ENCODE data around the gene PPP1R12B.

Gene PPP1R12B

DNA sequence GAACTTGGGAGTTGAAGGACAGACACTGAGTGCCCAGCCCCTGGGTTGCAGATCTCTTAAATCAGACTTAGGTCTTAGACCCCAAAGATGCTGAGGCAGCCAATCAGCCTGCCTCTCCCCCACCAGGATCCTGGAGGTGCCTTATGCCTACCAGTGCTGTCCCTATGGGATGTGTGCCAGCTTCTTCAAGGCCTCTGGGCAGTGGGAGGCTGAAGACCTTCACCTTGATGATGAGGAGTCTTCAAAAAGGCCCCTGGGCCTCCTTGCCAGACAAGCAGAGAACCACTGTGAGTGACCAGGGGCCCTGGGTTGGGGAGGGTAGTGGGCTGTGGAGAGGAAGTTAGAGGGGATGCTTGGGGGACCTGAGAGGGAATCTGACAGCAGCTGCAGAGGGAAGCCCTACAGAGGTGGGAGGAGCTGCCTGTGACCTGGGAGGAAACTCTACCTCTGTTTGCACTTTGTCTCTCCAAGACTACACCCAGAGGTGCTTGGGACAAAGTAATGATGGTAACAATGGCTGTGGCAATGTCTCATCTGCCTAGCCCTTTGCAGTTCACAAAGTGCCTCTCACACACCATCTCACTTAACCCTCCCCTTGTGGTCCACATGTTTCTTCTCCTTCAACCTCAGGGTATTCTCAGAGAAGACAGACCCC lies 38.3 kb upstream of the PPP1R12B start (continued):
- no peak for TF ChIP-seq ZNF514 (tag by site-specific recombination; IDR thresholded peaks at IDR 0.05)
- TF ChIP-seq, protein P1, sequence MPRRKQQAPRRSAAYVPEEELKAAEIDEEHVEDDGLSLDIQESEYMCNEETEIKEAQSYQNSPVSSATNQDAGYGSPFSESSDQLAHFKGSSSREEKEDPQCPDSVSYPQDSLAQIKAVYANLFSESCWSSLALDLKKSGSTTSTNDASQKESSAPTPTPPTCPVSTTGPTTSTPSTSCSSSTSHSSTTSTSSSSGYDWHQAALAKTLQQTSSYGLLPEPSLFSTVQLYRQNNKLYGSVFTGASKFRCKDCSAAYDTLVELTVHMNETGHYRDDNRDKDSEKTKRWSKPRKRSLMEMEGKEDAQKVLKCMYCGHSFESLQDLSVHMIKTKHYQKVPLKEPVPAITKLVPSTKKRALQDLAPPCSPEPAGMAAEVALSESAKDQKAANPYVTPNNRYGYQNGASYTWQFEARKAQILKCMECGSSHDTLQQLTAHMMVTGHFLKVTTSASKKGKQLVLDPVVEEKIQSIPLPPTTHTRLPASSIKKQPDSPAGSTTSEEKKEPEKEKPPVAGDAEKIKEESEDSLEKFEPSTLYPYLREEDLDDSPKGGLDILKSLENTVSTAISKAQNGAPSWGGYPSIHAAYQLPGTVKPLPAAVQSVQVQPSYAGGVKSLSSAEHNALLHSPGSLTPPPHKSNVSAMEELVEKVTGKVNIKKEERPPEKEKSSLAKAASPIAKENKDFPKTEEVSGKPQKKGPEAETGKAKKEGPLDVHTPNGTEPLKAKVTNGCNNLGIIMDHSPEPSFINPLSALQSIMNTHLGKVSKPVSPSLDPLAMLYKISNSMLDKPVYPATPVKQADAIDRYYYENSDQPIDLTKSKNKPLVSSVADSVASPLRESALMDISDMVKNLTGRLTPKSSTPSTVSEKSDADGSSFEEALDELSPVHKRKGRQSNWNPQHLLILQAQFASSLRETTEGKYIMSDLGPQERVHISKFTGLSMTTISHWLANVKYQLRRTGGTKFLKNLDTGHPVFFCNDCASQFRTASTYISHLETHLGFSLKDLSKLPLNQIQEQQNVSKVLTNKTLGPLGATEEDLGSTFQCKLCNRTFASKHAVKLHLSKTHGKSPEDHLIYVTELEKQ (tag by site-specific recombination; IDR thresholded peaks at IDR 0.05; ENCODE audit: borderline replicate concordance): no peak
- TF ChIP-seq ZFP37 (tag by site-specific recombination; IDR thresholded peaks at IDR 0.05): no peak

DNA sequence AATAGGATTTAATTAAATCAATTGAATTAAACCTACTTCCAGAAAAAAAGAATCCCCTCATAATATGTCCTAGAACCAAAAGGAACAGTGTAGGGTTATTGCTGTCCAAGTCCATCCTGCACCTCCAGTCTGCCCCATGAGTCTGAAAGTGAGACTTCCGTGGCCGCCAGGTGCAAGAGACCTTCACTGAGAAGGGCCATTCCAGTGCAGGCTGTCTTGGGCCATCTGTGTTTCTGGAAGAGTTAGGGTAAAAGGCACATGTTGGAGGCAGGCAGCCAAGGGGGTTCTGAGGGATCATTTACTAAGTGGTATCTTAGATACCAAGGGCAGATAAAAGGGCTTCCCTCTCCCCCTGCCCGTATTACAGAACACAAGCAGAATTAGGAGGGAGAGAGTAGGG lies 37.8 kb upstream of the PPP1R12B start:
- H3K36me3 ChIP-seq (ENCODE audit: control insufficient read depth in 2 of 2, insufficient read depth in 1 of 2, low read length in 2 of 2): no peaks in the 10 kb centered on the region
- no peaks in the 10 kb centered on the region for H3K9me3 ChIP-seq (ENCODE audit: control insufficient read depth, insufficient read depth, low read depth, low read length)
- TF ChIP-seq ZNF561 (tag by site-specific recombination; IDR thresholded peaks at IDR 0.05; ENCODE audit: borderline replicate concordance) (no peak), ZNF423 (tag by site-specific recombination; IDR thresholded peaks at IDR 0.05) (no peak), OVOL3 (tag by site-specific recombination; IDR thresholded peaks at IDR 0.05) (no peak), ZNF350 (tag by site-specific recombination; IDR thresholded peaks at IDR 0.05) (no peak), ZNF138 (tag by site-specific recombination; IDR thresholded peaks at IDR 0.05; ENCODE audit: borderline replicate concordance) (no peak), PRDM1 (tag by site-specific recombination; IDR thresholded peaks at IDR 0.05) (no peak), ZSCAN16 (tag by site-specific recombination; IDR thresholded peaks at IDR 0.05) (no peak)
- TF ChIP-seq, protein P2, sequence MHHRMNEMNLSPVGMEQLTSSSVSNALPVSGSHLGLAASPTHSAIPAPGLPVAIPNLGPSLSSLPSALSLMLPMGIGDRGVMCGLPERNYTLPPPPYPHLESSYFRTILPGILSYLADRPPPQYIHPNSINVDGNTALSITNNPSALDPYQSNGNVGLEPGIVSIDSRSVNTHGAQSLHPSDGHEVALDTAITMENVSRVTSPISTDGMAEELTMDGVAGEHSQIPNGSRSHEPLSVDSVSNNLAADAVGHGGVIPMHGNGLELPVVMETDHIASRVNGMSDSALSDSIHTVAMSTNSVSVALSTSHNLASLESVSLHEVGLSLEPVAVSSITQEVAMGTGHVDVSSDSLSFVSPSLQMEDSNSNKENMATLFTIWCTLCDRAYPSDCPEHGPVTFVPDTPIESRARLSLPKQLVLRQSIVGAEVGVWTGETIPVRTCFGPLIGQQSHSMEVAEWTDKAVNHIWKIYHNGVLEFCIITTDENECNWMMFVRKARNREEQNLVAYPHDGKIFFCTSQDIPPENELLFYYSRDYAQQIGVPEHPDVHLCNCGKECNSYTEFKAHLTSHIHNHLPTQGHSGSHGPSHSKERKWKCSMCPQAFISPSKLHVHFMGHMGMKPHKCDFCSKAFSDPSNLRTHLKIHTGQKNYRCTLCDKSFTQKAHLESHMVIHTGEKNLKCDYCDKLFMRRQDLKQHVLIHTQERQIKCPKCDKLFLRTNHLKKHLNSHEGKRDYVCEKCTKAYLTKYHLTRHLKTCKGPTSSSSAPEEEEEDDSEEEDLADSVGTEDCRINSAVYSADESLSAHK (tag by site-specific recombination; IDR thresholded peaks at IDR 0.05): no peak
- H3K4me3 ChIP-seq (ENCODE audit: low read depth, low read length): no peak overlapping the region
- no peaks in the 10 kb centered on the region; the same call in 1 of the 2 replicates for H3K4me1 ChIP-seq (ENCODE audit: control insufficient read depth, insufficient read depth, low read length)
- ChIA-PET CTCF (interaction anchor here (0.6 kb wide), 1 partner anchor 770 kb away, joined by 3 read pairs; no protein-coding TSS in a partner anchor), POLR2A (no interaction called here)
- H3K27ac ChIP-seq (ENCODE audit: extremely low read depth, low read depth, low read length): no peak overlapping the region

DNA sequence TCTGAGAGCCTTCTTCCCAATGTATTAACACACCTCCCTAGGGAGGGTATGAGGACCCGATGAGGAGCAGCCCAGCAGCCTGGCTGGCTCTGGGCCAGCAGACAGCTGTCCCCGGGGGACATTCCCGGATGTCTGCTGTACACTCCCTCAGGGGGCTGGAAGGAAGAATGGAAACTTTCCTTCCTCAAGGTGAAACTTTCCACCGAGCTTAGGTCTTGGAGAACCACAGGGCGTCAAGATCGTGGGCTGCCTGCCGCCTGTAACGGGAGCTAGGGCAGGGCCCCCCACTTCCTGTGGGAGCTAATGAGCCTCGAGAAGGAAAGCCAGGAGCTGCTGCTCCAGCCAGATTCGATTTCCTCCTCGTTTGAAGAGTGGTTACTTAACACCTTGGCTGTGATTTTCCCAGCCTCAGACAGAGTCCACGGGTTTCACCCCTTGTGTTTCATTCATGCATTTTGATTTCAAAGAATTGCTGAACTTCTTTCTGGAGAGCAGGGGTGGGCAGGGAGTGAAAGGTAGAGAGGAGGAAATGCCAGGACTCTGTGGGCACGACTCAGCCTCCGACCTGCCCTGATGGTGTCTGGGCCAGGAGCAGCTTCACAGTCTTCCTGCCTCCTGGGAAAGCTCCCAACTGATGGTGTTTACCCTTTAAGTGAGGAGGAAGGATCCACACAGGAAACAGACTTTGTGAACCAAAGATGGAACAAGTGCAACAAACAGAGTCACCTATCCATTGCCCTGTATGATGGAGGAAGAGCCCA lies 36.4 kb upstream of the PPP1R12B start:
- no peak overlapping the region; the same call in 1 of the 2 replicates for H3K27ac ChIP-seq (ENCODE audit: extremely low read depth, low read depth, low read length)
- no peaks in the 10 kb centered on the region for H3K9me3 ChIP-seq (ENCODE audit: control insufficient read depth, insufficient read depth, low read depth, low read length)
- POLR2A ChIA-PET: interaction anchor here (0.5 kb wide), 1 partner anchor 40 kb away, joined by 8 read pairs; no protein-coding TSS in a partner anchor
- H3K36me3 ChIP-seq (ENCODE audit: control insufficient read depth in 2 of 2, insufficient read depth in 1 of 2, low read length in 2 of 2): no peaks in the 10 kb centered on the region
- no peak overlapping the region for H3K4me3 ChIP-seq (ENCODE audit: low read depth, low read length)
- no peaks in the 10 kb centered on the region; the same call in 1 of the 2 replicates for H3K4me1 ChIP-seq (ENCODE audit: control insufficient read depth, insufficient read depth, low read length)
- CTCF ChIA-PET: interaction anchor here (0.6 to 7.0 kb wide), 9 partner anchors 12 to 131 kb away, joined by 3 to 155 read pairs (median 4); partner anchors contain the start of genes LGR6 and UBE2T
- peak; percentile 35 for TF ChIP-seq ZIC2 (tag by site-specific recombination; IDR thresholded peaks at IDR 0.05)
- peak; percentile 63 for TF ChIP-seq OSR2 (tag by site-specific recombination; IDR thresholded peaks at IDR 0.05)
- no peak for TF ChIP-seq ZNF423 (tag by site-specific recombination; IDR thresholded peaks at IDR 0.05)
- TF ChIP-seq ZNF335 (tag by site-specific recombination; conservative IDR thresholded peaks at IDR 0.05): 0 out of 2 replicates have a peak, but pooled peaks have one; percentile 20
- no peak for TF ChIP-seq ZNF530 (tag by site-specific recombination; IDR thresholded peaks at IDR 0.05; ENCODE audit: low read depth)
- TF ChIP-seq IKZF3 (tag by site-specific recombination; IDR thresholded peaks at IDR 0.05): peak; percentile 46; the same call in 1 of the 2 replicates
- TF ChIP-seq ZNF366 (tag by site-specific recombination; conservative IDR thresholded peaks at IDR 0.05): 0 out of 2 replicates have a peak, but pooled peaks have one; percentile 12
- 0 out of 2 replicates have a peak, but pooled peaks have one; percentile 18 for TF ChIP-seq ZBTB17 (tag by site-specific recombination; IDR thresholded peaks at IDR 0.05)
- 0 out of 2 replicates have a peak, but pooled peaks have one; percentile 30 for TF ChIP-seq ZBTB8A (tag by site-specific recombination; IDR thresholded peaks at IDR 0.05)
- no peak for TF ChIP-seq MYNN (tag by site-specific recombination; IDR thresholded peaks at IDR 0.05; ENCODE audit: borderline replicate concordance)
- TF ChIP-seq EGR2 (tag by site-specific recombination; IDR thresholded peaks at IDR 0.05; ENCODE audit: low read depth): 0 out of 2 replicates have a peak, but pooled peaks have one; percentile 10
- peak; percentile 44 for TF ChIP-seq ZFHX2 (tag by site-specific recombination; conservative IDR thresholded peaks at IDR 0.05)
- 0 out of 2 replicates have a peak, but pooled peaks have one; percentile 25 for TF ChIP-seq GLIS2 (tag by site-specific recombination; IDR thresholded peaks at IDR 0.05)
- no peak for TF ChIP-seq ZBTB20 (tag by site-specific recombination; IDR thresholded peaks at IDR 0.05)
- no peak for TF ChIP-seq FEZF1 (tag by site-specific recombination; IDR thresholded peaks at IDR 0.05)
- peak; percentile 74 for TF ChIP-seq GLIS1 (tag by site-specific recombination; IDR thresholded peaks at IDR 0.05)
- peak; percentile 58 for TF ChIP-seq ZNF341 (tag by site-specific recombination; IDR thresholded peaks at IDR 0.05; ENCODE audit: low read depth)
